ENCODE measurements around the gene PEX5. TPM values are rescaled to one million over a fixed set of nuclear protein-coding genes. Genes with fewer than 3 reads are reported as not detected.

Gene PEX5
- total RNA-seq, 4 donors from 2014 or later, result 66.8 to 96.9 (median 71.1) TPM

- Histone ChIP-seq H3K9me3 (no peaks in the 10 kb centered on the region), H3K27me3 (no peaks in the 10 kb centered on the region), H3K4me1 (no peaks in the 10 kb centered on the region), H3K4me3 (no peak overlapping the region), H3K27ac (no peak overlapping the region), H3K36me3 (no peaks in the 10 kb centered on the region)
- DNase-seq, result no peak
- intact Hi-C loops (cut with DNase I; ENCODE audit: low total_unique reads), result loop anchor here (5.0 kb wide), 1 partner anchor 44 kb away; the partner anchor contains the start of gene PEX5
- in situ Hi-C loops (cut with MboI; ENCODE audit: low sequenced_read_pairs in 4 of 4), result no loop called here
- ATAC-seq, result no peak
- no peak for TF ChIP-seq CTCF (IDR thresholded peaks at IDR 0.05 in 4 of 5, conservative IDR thresholded peaks at IDR 0.05 in 1 of 5)
- no peak for TF ChIP-seq POLR2A (IDR thresholded peaks at IDR 0.05)
Measured at GRCh38 chr12:7143564-7143963, 45.9 kb upstream of the PEX5 start.

- intact Hi-C loops (cut with DNase I; ENCODE audit: low total_unique reads), result loop anchor here (5.0 kb wide), 1 partner anchor 43 kb away; the partner anchor contains the start of gene PEX5
- H3K27ac ChIP-seq, result no peak overlapping the region
- no peaks in the 10 kb centered on the region for H3K36me3 ChIP-seq
Measured at GRCh38 chr12:7144414-7145120, 44.9 kb upstream of the PEX5 start.

DNA sequence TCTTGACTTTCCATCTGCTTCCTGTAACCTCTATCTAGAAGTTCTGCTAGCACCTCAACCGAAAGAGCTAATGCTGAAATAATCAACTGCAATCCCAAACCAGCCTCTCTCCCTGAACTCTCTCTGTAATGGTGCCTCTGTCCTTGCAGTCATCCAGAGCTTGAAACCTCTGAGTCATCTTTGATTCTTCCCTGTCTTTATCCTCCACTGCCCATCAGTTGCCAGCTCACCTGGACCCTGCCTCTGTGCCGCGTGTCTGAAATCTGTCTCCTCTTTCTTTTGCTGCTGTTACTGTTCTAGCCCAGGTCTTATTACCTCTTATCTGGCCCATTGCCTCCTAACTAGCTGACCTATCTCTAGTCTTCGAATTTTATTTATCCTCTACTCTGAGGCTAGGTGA, 43.8 kb upstream of the PEX5 start:
- intact Hi-C loops (cut with DNase I; ENCODE audit: low total_unique reads) (no loop called here), in situ Hi-C loops (cut with MboI; ENCODE audit: low sequenced_read_pairs in 4 of 4) (no loop called here)
- Histone ChIP-seq H3K4me3 (no peak overlapping the region), H3K36me3 (no peaks in the 10 kb centered on the region), H3K27me3 (no peaks in the 10 kb centered on the region), H3K4me1 (no peaks in the 10 kb centered on the region), H3K27ac (no peak overlapping the region), H3K9me3 (no peaks in the 10 kb centered on the region)
- TF ChIP-seq POLR2A (IDR thresholded peaks at IDR 0.05), result no peak
- ATAC-seq (no peak), DNase-seq (no peak)

More at GRCh38 chr12:7144414-7145120, 44.9 kb upstream of the PEX5 start:
- no peak for DNase-seq
- in situ Hi-C loops (cut with MboI; ENCODE audit: low sequenced_read_pairs in 4 of 4), result no loop called here
- ATAC-seq, result peak; percentile 47 to 57
- TF ChIP-seq CTCF (IDR thresholded peaks at IDR 0.05 in 4 of 5, conservative IDR thresholded peaks at IDR 0.05 in 1 of 5), result peak; percentile 25 to 66 (median 36)
- no peak for TF ChIP-seq POLR2A (IDR thresholded peaks at IDR 0.05)
- Histone ChIP-seq H3K27me3 (no peaks in the 10 kb centered on the region), H3K9me3 (no peaks in the 10 kb centered on the region), H3K4me3 (no peak overlapping the region), H3K4me1 (no peaks in the 10 kb centered on the region)

DNA sequence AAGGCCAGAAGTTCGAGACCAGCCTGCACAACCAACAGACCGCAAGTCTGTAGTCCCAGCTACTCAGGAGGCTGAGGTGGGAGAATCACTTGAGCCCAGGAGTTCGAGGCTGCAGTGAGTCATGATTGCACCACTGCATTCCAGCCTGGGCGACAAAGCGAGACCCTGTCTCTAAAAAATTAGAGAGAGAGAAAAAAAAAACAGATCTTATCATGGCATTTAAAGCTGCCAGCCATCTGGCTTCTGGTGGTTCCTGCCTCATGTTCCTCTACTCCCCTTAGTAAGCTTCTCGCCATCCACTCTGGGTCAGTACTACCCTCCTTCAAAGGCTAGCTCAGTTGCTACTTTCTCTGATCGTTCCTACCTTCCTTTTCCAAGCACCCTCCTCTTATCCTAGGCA, 43.3 kb upstream of the PEX5 start:
- H3K27me3 ChIP-seq, result no peaks in the 10 kb centered on the region
- no peaks in the 10 kb centered on the region for H3K4me1 ChIP-seq
- H3K27ac ChIP-seq, result no peak overlapping the region
- no peaks in the 10 kb centered on the region for H3K36me3 ChIP-seq
- H3K4me3 ChIP-seq, result no peak overlapping the region
- TF ChIP-seq CTCF (IDR thresholded peaks at IDR 0.05 in 4 of 5, conservative IDR thresholded peaks at IDR 0.05 in 1 of 5), result no peak
- TF ChIP-seq POLR2A (IDR thresholded peaks at IDR 0.05), result no peak
- in situ Hi-C loops (cut with MboI; ENCODE audit: low sequenced_read_pairs in 4 of 4), result no loop called here
- ATAC-seq (no peak), DNase-seq (no peak)
- H3K9me3 ChIP-seq, result no peaks in the 10 kb centered on the region
- intact Hi-C loops (cut with DNase I; ENCODE audit: low total_unique reads), result no loop called here

DNA sequence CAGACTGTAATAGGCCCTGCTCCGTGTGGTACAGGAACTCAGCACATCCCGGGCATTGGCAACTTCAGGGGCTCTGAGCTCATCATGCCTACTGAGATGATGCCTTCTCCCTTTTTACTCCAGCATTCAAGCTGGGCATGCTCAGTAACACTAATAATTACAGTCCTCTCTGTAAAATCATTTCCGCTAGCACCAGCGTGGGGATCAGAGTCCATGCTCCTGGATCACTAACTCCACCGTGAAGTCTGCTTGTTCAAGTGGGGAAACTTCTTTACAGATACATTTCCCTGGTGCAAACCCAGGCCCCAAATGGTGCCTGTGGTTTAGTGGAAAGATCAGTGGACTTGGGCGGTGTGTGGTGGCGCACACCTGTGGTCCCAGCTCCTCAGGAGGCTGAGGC, 42.6 kb upstream of the PEX5 start:
- in situ Hi-C loops (cut with MboI; ENCODE audit: low sequenced_read_pairs in 4 of 4), result no loop called here
- TF ChIP-seq POLR2A (IDR thresholded peaks at IDR 0.05) (no peak), CTCF (IDR thresholded peaks at IDR 0.05 in 4 of 5, conservative IDR thresholded peaks at IDR 0.05 in 1 of 5) (no peak)
- Histone ChIP-seq H3K36me3 (no peaks in the 10 kb centered on the region), H3K4me3 (no peak overlapping the region), H3K27me3 (no peaks in the 10 kb centered on the region), H3K27ac (no peak overlapping the region), H3K4me1 (no peaks in the 10 kb centered on the region), H3K9me3 (no peaks in the 10 kb centered on the region)
- ATAC-seq, result no peak
- intact Hi-C loops (cut with DNase I; ENCODE audit: low total_unique reads), result no loop called here
- DNase-seq, result no peak
